HG02885 (cell line): ENCODE results near the gene STAC.
"Not testable (repeated sequence)": the region's sequence is repeated elsewhere in the genome, so short reads cannot be mapped to it uniquely, and the experiment has no call there.

Source experiments
- ATAC-seq: cut with Tn5 transposase; IDR thresholded peaks from one replicate; pipeline ENCODE4 v1.9.1; 2021; ENCODE audit warnings: mild to moderate bottlenecking; ENCODE audit not compliant: unreplicated experiment, poor library complexity

STAC gene

GRCh38 chr3:36561601-36562000 lies 181.3 kb downstream of the STAC start:
- ATAC-seq, result no peak

GRCh38 chr3:36562945-36563344 lies 182.6 kb downstream of the STAC start:
- no peak for ATAC-seq

DNA sequence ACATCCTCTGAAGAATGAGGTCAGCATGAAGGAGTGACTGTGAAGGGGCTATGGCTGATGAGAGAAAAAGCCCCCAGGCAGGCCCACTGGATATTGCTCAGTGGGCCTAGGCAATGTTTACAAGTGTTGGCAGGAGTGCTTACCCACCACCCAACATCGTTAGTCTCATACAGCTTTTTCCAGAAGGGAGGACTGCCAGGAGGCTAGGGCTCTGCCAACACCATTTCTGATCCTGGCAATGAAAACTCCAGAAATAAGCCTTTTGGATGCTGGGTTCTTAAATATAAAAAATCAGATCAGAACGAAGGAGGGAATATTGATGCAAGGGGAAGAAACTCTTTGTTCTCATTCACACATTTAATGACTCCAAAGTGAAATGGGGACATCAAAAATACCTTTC lies 194.9 kb downstream of the STAC start:
- no peak for ATAC-seq

DNA sequence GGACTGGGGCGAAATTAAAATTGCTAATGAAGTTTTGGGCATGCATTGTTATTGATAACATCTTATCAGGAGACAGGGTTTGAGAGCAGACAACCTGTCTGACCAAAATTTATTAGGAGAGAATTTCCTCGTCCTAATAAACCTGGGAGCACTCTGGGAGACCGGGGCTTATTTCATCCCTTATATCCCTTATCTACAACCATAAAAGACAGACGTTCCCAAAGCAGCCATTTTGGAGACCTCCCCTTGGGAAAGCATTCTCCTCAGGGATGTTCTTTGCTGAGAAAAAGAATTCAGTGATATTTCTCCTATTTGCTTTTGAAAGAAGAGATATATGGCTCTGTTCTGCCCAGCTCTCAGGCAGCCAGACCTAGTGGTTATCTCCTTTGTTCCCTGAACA lies 198.1 kb downstream of the STAC start:
- ATAC-seq, result not testable (repeated sequence)

GRCh38 chr3:36579746-36580145 lies 199.4 kb downstream of the STAC start:
- no peak for ATAC-seq

DNA sequence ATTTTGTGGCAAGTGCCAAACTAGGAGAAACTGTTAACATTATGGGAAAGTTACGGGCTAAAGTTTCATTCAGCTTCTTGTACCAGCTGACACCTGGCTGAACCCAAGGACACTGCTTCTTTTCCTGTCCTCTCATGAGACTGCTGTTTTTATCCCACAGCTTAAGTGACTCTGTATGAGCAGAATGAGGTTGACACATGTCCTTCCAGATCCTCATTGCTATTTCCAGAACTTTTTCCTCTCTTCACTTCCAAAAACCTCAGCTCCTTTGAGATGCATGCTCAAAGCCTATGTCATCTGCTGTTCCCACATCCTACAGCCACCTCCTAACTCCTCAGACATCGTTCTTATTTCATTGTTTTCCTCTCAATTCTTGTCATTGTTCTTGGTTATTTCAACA lies 200.4 kb downstream of the STAC start:
- ATAC-seq, result no peak

DNA sequence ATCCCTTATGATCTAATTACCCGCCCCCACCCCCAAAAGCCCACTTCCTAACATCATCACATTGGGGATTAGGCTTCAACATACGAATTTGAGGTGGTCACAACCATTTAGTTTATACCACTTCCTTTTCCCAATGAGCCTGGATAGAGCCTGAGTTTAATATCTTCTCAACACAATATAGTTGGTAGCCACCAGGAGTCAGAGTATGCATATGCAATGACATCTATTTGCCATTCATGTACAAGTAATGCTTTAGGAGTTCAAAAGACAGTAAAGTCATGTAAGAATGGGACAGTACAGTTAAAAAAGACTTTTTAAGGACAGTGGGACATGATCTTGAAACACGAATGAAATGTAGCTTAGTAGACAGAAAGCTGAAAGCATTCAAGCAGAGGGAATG lies 211.7 kb downstream of the STAC start:
- no peak for ATAC-seq

DNA sequence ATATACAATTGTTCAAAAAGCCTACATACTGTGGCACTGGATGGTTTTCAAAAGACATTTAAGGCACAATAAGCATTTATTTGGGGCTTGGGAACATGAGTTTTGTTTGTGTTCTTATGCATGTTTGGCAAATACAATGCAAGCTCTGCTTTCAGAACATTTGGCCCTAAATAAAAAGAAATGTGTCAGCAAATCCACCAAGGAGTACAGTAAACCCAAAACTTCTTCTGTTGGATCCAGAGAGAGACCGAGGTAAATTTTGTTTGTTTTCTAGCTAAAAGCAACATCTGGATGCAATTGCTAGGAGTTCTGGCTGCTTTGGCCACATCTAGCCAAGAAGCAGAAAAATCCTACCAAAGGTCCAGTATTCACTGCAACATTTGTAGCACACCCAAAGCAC lies 215.2 kb downstream of the STAC start:
- no peak for ATAC-seq

GRCh38 chr3:36596419-36596818 lies 216.1 kb downstream of the STAC start:
- no peak for ATAC-seq

GRCh38 chr3:36597422-36597821 lies 217.1 kb downstream of the STAC start:
- ATAC-seq, result no peak
